ENCODE measurements around the gene SLC6A6.

SLC6A6 gene

GRCh38 chr3:14505803-14506500 is 103.5 kb downstream of the SLC6A6 start:
- Histone ChIP-seq H3K9ac (ENCODE audit: low read depth, low read length) (no peak overlapping the region), H3K4me1 (ENCODE audit: insufficient read depth, low read length) (0 out of 2 replicates have a peak, but pooled peaks cover 4% of the 10 kb centered on the region), H4K20me1 (ENCODE audit: insufficient read depth, low read length) (peaks cover 7% of the 10 kb centered on the region; the same call in 1 of the 2 replicates), H3K27me3 (ENCODE audit: insufficient read depth, low read length, poor library complexity) (no peaks in the 10 kb centered on the region), H3K27ac (ENCODE audit: low read length) (no peak overlapping the region), H3K79me2 (ENCODE audit: insufficient read depth, low read length) (no peaks in the 10 kb centered on the region), H3K4me3 (ENCODE audit: low read depth in 1 of 2, low read length in 2 of 2) (no peak overlapping the region), H2AFZ (ENCODE audit: low read depth, low read length) (no peak overlapping the region), H3K36me3 (ENCODE audit: insufficient read depth, low read length) (no peaks in the 10 kb centered on the region), H3K9me3 (ENCODE audit: insufficient read depth, low read length, severe bottlenecking) (peaks cover 10% of the 10 kb centered on the region), H3K4me2 (ENCODE audit: insufficient read depth, low read length) (no peak overlapping the region)
- TF ChIP-seq EZH2 (IDR thresholded peaks at IDR 0.05; ENCODE audit: borderline replicate concordance, low read depth, low read length, severe bottlenecking) (no peak), CTCF (IDR thresholded peaks at IDR 0.05; ENCODE audit: borderline replicate concordance, extremely low read depth, low read length, poor library complexity, severe bottlenecking) (no peak)
- DNase-seq (no peak), ATAC-seq (ENCODE audit: insufficient read depth, low read depth) (no peak)

- 0 out of 2 replicates have a peak, but pooled peaks cover 4% of the 10 kb centered on the region for H3K4me1 ChIP-seq (ENCODE audit: insufficient read depth, low read length)
- H4K20me1 ChIP-seq (ENCODE audit: insufficient read depth, low read length): peaks cover 7% of the 10 kb centered on the region; the same call in 1 of the 2 replicates
- H3K9me3 ChIP-seq (ENCODE audit: insufficient read depth, low read length, severe bottlenecking): peaks cover 10% of the 10 kb centered on the region
- no peak for ATAC-seq (ENCODE audit: insufficient read depth, low read depth)
- TF ChIP-seq CTCF (IDR thresholded peaks at IDR 0.05; ENCODE audit: borderline replicate concordance, extremely low read depth, low read length, poor library complexity, severe bottlenecking) (no peak), EZH2 (IDR thresholded peaks at IDR 0.05; ENCODE audit: borderline replicate concordance, low read depth, low read length, severe bottlenecking) (no peak)
- DNase-seq: no peak
- no peaks in the 10 kb centered on the region for H3K27me3 ChIP-seq (ENCODE audit: insufficient read depth, low read length, poor library complexity)
- no peak overlapping the region for H3K4me2 ChIP-seq (ENCODE audit: insufficient read depth, low read length)
- no peaks in the 10 kb centered on the region for H3K36me3 ChIP-seq (ENCODE audit: insufficient read depth, low read length)
- H2AFZ ChIP-seq (ENCODE audit: low read depth, low read length): no peak overlapping the region
- H3K9ac ChIP-seq (ENCODE audit: low read depth, low read length): no peak overlapping the region
- H3K4me3 ChIP-seq (ENCODE audit: low read depth in 1 of 2, low read length in 2 of 2): no peak overlapping the region
- H3K27ac ChIP-seq (ENCODE audit: low read length): no peak overlapping the region
- no peaks in the 10 kb centered on the region for H3K79me2 ChIP-seq (ENCODE audit: insufficient read depth, low read length)
Observed at GRCh38 chr3:14506626-14507304, 104.4 kb downstream of the SLC6A6 start.

GRCh38 chr3:14507305-14507741 is 104.9 kb downstream of the SLC6A6 start:
- H3K4me2 ChIP-seq (ENCODE audit: insufficient read depth, low read length): no peak overlapping the region
- H2AFZ ChIP-seq (ENCODE audit: low read depth, low read length): no peak overlapping the region
- H3K36me3 ChIP-seq (ENCODE audit: insufficient read depth, low read length): no peaks in the 10 kb centered on the region
- no peak overlapping the region for H3K4me3 ChIP-seq (ENCODE audit: low read depth in 1 of 2, low read length in 2 of 2)
- peaks cover 7% of the 10 kb centered on the region; the same call in 1 of the 2 replicates for H4K20me1 ChIP-seq (ENCODE audit: insufficient read depth, low read length)
- peaks cover 10% of the 10 kb centered on the region for H3K9me3 ChIP-seq (ENCODE audit: insufficient read depth, low read length, severe bottlenecking)
- DNase-seq (no peak), ATAC-seq (ENCODE audit: insufficient read depth, low read depth) (no peak)
- no peaks in the 10 kb centered on the region for H3K79me2 ChIP-seq (ENCODE audit: insufficient read depth, low read length)
- H3K27me3 ChIP-seq (ENCODE audit: insufficient read depth, low read length, poor library complexity): no peaks in the 10 kb centered on the region
- H3K9ac ChIP-seq (ENCODE audit: low read depth, low read length): no peak overlapping the region
- no peak overlapping the region for H3K27ac ChIP-seq (ENCODE audit: low read length)
- 0 out of 2 replicates have a peak, but pooled peaks cover 4% of the 10 kb centered on the region for H3K4me1 ChIP-seq (ENCODE audit: insufficient read depth, low read length)
- TF ChIP-seq EZH2 (IDR thresholded peaks at IDR 0.05; ENCODE audit: borderline replicate concordance, low read depth, low read length, severe bottlenecking) (no peak), CTCF (IDR thresholded peaks at IDR 0.05; ENCODE audit: borderline replicate concordance, extremely low read depth, low read length, poor library complexity, severe bottlenecking) (no peak)
